Mesothelial cell of epicardium (in vitro differentiated cells): ENCODE data around the gene CEP83. TPM values are rescaled to one million over a fixed set of nuclear protein-coding genes. Genes with fewer than 3 reads are reported as not detected.

ENCODE experiments used
- DNase-seq, 2 experiments: peaks; one replicate each; pipeline ENCODE4 v3.0.0; 2021; ENCODE audit warnings: low spot score in 2 of 2; ENCODE audit not compliant: unreplicated experiment in 2 of 2
- H3K27ac Mint-ChIP-seq: 2 replicates; pipeline ENCODE4 v1.8.0; 2021; ENCODE audit warnings: mixed read lengths
- H3K27me3 Mint-ChIP-seq: 2 replicates; pipeline ENCODE4 v1.8.0; 2021; ENCODE audit warnings: low read depth, mixed read lengths
- H3K36me3 Mint-ChIP-seq: 2 replicates; pipeline ENCODE4 v1.8.0; 2021; ENCODE audit warnings: mixed read lengths
- H3K4me1 Mint-ChIP-seq: 2 replicates; pipeline ENCODE4 v1.8.0; 2021; ENCODE audit warnings: mixed read lengths
- H3K4me3 Mint-ChIP-seq: 2 replicates; pipeline ENCODE4 v1.8.0; 2021; ENCODE audit warnings: mild to moderate bottlenecking, moderate library complexity, mixed read lengths
- H3K9me3 Mint-ChIP-seq: 2 replicates; pipeline ENCODE4 v1.8.0; 2021; ENCODE audit warnings: mixed read lengths
- total RNA-seq: library from RNA; stranded (reverse); gene quantifications from 3 replicates; pipeline ENCODE4 v1.2.1, GENCODE V29; 2021
- TF ChIP-seq, protein P1 (sequence below): fragments of 200-600 bp; sonication (generic); IDR thresholded peaks from one replicate; pipeline ENCODE4 v1.5.0; 2021; ENCODE audit warnings: antibody characterized with exemption; ENCODE audit not compliant: unreplicated experiment

CEP83 gene
- total RNA-seq, 1 donor from 2014 or later, result 28.9 TPM

DNA sequence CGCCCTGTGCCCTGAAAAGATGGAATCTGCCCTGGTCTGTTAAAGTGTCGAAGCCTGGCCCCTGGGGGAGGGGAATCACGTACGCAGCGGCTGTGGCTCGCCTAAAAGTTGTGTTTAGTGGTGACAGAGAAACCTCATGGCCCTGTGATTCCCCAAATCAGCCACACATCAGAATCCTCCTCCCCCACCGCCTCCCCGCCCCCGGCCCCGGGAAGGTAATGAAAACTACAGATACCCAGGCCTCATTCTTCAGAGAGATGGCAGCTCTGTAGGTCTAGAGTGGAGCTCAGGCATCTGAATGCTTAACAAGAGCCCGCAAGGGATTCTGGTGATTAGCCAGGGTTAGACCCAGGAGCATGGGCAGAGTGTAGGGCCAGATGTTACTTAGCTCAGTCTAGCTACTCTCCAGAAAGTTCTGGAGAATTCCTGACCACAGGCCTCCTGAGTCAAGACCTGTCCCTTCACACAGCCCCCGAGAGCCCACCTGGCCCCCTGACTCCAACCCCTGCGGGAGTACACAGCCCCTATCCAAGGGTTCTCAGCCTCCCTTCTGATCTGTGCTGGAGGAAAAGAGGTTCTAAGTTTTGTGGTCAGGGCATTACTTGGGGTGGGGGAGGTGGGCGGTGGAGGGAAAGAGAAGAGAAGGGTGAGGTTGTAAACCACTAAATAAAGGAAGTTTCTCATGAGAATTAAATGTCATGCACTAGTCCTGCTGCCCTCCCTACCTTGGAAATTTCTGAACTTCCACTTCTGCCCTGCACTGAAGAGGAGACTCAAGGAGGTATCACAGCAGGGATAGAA is 196.5 kb downstream of the CEP83 start:
- no peaks in the 10 kb centered on the region for H3K36me3 Mint-ChIP-seq
- TF ChIP-seq, protein P1, sequence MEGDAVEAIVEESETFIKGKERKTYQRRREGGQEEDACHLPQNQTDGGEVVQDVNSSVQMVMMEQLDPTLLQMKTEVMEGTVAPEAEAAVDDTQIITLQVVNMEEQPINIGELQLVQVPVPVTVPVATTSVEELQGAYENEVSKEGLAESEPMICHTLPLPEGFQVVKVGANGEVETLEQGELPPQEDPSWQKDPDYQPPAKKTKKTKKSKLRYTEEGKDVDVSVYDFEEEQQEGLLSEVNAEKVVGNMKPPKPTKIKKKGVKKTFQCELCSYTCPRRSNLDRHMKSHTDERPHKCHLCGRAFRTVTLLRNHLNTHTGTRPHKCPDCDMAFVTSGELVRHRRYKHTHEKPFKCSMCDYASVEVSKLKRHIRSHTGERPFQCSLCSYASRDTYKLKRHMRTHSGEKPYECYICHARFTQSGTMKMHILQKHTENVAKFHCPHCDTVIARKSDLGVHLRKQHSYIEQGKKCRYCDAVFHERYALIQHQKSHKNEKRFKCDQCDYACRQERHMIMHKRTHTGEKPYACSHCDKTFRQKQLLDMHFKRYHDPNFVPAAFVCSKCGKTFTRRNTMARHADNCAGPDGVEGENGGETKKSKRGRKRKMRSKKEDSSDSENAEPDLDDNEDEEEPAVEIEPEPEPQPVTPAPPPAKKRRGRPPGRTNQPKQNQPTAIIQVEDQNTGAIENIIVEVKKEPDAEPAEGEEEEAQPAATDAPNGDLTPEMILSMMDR, result no peak
- DNase-seq, result peak in 1 of 2 experiments; percentile 21
- H3K9me3 Mint-ChIP-seq, result no peaks in the 10 kb centered on the region
- peaks cover 6% of the 10 kb centered on the region for H3K27me3 Mint-ChIP-seq
- H3K4me3 Mint-ChIP-seq, result peak overlapping the region; percentile 6
- peak overlapping the region; percentile 98 for H3K27ac Mint-ChIP-seq
- H3K4me1 Mint-ChIP-seq, result peaks cover 68% of the 10 kb centered on the region

DNA sequence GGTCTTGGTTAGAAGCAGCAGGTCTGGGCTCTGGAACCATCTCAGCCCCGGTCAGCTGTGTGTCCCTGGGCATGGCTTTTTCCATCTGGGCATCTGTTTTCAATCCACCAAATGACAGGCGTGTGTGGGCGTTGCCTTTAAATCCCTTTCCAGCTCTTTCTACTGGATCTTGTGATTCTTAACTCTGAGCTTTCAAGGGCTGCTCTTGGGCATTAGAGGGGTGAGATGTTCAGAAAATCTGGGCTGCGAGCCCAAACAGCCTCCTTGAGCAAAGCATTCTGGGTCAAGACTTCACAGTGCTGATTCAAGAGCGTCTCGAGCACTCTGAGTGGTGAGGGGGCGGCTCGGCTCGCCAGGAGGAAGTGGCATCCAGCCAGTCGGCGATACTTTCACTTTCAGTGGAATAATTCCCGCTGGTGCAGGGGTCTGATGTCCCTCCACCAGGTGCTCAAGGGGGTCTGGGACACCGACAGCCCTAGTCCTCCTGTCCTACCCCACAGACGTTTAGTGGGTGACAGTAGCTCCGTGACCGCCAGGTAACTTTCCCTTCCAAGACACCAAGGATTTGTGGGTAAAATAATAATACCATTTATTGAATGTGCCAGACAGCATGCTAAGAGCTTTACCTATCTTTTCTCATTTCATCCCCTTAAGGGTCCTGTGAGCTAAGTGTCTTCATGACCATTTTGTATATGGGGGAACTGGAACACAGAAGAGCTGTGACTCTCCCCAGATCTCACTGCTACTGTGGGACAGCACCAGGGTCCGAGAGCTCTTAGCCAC is 197.2 kb downstream of the CEP83 start:
- Mint-ChIP-seq H3K4me3 (peak overlapping the region; percentile 58), H3K27me3 (peaks cover 5% of the 10 kb centered on the region), H3K4me1 (peaks cover 60% of the 10 kb centered on the region), H3K9me3 (no peaks in the 10 kb centered on the region), H3K27ac (peak overlapping the region; percentile 98), H3K36me3 (no peaks in the 10 kb centered on the region)
- peak; percentile 39 to 72 for DNase-seq
- TF ChIP-seq, protein P1, result no peak

DNA sequence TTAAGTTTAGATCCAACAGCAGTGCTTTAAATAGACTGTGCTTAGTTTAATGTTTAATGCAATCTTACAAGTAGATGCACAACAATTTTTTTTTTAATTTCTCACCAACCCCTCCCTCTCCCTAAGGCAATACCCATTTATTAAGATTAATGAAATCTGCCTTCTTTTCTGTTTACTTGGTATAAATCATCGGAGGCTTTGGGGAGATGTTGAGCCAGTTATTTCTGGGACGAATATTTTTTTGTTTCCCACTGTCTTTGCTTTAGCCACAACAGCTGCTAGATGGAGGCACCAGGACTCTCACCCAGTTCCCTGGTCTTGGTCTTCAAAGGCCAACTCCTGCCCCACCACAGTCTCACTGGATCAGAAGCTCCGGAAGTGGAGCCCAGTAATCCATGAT is 197.9 kb downstream of the CEP83 start:
- TF ChIP-seq, protein P1, result no peak
- DNase-seq, result no peak
- H3K27ac Mint-ChIP-seq, result peak overlapping the region; percentile 98
- H3K4me1 Mint-ChIP-seq, result peaks cover 56% of the 10 kb centered on the region
- H3K4me3 Mint-ChIP-seq, result peak overlapping the region; percentile 58
- H3K9me3 Mint-ChIP-seq, result no peaks in the 10 kb centered on the region
- no peaks in the 10 kb centered on the region for H3K36me3 Mint-ChIP-seq
- peaks cover 5% of the 10 kb centered on the region for H3K27me3 Mint-ChIP-seq

DNA sequence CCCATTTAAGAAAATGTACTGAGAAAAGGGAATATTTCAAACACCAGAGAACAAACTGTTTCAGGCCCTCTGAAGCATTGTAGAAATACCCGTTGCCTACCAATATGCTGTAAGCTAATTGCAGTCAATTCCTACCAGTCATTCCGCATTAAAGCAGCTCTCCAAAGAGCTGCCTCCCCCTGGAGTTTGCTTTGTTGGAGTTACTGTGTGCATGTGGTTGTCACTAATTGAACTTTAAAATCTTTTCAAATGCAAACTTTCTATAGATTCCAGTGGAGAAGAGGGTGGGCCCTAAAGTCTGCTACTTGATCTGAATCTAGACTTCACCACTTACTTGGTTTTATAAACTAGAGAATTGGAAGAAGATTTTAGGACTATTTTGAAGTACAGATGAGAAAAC is 198.5 kb downstream of the CEP83 start:
- Mint-ChIP-seq H3K27ac (peak overlapping the region; percentile 98), H3K36me3 (no peaks in the 10 kb centered on the region), H3K4me1 (peaks cover 55% of the 10 kb centered on the region), H3K9me3 (no peaks in the 10 kb centered on the region), H3K4me3 (no peak overlapping the region), H3K27me3 (peaks cover 5% of the 10 kb centered on the region)
- DNase-seq, result no peak
- TF ChIP-seq, protein P1, result no peak

DNA sequence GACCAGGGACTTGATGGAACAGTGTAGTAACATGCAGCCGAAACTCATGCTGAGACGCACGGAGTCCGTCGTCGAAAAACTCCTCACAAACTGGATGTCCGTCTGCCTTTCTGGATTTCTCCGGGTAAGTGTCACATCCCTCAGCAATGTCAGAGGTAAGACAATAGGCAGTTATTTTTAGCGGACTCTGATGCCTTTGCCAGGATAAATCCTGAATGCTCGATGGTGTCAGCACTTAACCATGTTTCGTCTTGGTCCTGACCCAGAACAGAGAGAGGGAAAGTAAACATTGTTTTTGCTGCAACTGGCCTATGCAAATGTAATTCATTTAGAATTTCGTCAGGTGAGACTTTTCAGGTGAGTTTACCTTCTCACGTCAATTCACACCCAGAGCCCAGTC is 198.9 kb downstream of the CEP83 start:
- H3K4me3 Mint-ChIP-seq, result no peak overlapping the region
- peaks cover 51% of the 10 kb centered on the region for H3K4me1 Mint-ChIP-seq
- no peaks in the 10 kb centered on the region for H3K9me3 Mint-ChIP-seq
- DNase-seq, result no peak
- peak overlapping the region; percentile 98 for H3K27ac Mint-ChIP-seq
- TF ChIP-seq, protein P1, result no peak
- peaks cover under 1% of the 10 kb centered on the region for H3K27me3 Mint-ChIP-seq
- no peaks in the 10 kb centered on the region for H3K36me3 Mint-ChIP-seq
